Activated T-cell treated with anti-CD3 and anti-CD28 coated beads for 24 hours (primary cell): ENCODE measurements around the gene KPNA3.
"Not testable (repeated sequence)": the region's sequence is repeated elsewhere in the genome, so short reads cannot be mapped to it uniquely, and the experiment has no call there.

Experiments
- DNase-seq: peaks from one replicate; pipeline ENCODE4 v3.0.0-alpha.2; 2020; ENCODE audit warnings: low read depth

Gene KPNA3

DNA sequence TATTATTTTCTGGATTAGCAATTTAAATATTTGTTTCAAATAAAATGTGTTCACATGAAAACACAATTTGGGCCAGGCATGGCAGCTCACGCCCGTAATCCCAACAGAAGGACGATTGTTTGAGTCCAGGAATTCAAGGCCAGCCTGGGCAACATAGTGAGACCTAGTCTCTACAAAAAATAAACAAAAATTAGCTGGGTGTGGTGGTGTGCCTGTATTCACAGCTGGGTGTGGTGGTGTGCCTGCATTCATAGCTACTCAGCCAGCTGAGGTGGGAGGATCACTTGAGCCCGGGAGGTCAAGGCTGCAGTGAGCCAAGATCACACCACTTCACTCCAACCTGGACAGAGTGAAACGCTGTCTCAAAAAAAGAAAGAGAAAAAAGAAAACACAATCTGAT, 46.4 kb downstream of the KPNA3 start:
- no peak for DNase-seq

DNA sequence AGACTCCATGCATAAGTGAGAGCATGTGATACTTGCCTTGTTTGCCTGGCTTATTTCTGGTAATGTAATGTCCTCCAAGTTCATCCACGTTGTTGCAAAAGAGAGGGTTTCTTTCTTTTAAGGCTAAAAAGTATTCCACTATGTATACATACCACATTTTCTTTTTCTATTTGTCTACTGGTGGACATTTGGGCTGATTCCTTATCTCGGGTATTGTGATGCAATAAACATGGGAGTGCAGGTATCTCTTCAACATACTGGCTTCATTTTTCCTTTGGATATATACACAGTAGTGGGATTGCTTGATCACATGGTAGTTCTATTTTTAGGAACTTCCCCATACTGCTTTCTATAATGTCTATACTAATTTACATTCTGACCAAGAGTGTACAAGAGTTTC, 51.6 kb downstream of the KPNA3 start:
- DNase-seq, result no peak

DNA sequence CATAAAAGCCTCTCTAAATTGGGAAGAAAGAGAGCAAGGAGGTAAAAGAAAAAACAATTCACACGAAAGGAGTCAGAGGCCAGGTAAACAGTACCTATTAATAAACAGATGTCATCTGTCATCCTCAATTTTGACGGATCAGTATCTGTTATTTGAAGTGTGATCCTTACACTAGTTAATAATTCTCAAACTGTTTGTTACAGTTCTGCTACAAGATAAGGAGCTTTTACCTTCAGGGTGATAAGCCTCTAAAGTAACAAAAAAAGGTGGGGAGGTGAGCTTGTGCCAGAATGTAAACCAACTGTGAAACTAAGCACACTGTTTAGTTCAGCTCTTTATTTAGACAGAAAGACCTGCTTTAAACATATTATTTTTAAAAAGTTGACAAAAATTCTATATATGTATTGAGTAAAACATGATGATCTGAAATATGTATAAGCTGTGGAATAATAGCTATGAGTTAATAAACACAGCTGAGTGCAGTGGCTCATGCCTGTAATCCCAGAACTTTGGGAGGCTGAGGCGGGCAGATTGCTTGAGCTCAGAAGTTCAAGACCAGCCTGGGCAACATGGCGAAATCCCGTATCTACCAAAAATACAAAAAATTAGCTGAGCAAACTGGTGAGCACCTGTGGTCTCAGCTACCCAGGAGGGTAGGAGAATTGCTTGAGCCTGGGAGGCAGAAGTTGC, 52.8 kb downstream of the KPNA3 start:
- DNase-seq, result no peak

DNA sequence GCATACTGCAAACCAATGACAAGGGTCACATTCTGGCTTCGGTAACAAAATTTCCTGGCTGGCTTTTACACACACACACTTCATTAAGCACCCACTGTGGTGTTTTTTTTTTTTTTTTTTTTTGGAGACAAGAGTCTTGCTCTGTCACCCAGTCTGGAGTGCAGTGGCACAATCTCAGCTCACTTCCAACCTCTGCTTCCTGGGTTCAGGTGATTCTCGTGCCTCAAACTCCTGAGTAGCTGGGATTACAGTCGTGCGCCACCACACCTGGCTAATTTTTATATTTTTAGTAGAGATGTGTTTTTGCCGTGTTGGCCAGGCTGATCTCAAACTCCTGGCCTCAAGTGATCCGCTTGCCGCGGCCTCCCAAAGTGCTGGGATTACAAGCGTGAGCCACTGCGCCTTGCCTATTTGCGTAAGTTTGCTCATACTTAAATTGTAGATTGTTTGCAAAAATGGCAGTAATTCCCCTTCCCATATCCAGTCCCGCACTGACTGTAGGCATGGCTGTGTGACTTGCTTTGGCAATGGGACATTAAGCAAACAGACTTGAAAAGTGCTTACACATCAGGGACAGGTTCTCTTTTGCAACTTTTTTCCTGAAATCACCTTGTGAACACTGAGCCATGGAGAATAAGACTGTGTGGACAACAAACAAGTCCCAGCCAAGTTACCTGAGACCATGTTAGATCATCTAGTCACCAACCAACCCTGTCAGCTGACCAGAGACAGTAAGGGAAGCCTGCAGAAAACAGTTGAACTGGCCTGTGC, 59.1 kb downstream of the KPNA3 start:
- DNase-seq, result no peak

DNA sequence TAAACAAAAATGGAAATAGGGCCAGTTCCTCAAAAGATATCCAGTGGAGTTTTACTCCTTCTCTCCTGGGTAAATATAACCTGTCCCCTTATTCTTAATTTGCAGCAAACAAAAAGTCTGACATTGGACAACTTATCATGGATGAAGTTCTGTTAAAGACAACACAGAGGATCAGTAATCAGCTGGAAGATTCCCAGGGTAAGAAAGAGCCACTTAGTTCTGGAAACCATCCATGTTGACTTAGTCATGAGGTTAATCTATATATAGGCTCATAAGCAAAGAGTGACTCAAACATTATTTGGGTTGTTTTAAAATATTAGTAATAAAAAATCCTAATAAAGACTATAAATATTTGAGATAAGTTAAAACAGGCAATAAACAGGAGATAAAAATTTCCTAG, 60.7 kb downstream of the KPNA3 start:
- no peak for DNase-seq

DNA sequence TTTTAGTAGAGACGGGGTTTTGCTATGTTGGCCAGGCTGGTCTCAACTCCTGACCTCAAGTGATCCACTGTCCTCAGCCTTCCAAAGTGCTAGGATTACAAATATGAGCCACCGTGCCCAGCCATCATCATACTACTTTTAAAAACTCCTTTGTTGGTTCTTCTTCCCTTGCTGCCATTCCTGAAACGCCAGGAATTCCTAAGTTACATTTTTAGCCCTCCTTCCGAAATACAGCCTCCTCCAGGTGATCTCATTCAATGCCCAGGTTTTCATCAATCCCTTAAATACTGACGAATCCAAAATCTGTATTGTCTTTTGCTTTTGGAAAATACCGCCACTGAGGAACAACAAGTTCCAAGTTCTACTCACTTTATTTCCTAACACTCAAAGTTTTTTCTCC, 75.9 kb downstream of the KPNA3 start:
- DNase-seq, result no peak

DNA sequence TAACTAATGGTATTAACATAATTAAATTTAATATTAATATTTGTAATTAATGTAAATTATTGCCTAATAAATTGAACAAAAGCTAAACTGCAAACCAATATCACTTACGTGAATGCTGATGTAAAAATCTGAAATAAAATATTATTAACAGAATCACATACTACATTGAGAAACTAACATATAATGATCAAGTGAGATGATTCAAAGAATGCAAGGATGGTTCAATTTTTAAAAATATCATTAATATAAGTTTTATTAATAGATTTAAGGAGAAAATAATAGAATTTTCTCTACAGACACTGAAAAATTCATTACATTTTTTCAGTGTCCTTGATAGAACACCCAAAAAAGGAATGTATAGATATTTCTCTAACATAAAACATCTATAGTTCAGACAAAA, 77.7 kb downstream of the KPNA3 start:
- no peak for DNase-seq

DNA sequence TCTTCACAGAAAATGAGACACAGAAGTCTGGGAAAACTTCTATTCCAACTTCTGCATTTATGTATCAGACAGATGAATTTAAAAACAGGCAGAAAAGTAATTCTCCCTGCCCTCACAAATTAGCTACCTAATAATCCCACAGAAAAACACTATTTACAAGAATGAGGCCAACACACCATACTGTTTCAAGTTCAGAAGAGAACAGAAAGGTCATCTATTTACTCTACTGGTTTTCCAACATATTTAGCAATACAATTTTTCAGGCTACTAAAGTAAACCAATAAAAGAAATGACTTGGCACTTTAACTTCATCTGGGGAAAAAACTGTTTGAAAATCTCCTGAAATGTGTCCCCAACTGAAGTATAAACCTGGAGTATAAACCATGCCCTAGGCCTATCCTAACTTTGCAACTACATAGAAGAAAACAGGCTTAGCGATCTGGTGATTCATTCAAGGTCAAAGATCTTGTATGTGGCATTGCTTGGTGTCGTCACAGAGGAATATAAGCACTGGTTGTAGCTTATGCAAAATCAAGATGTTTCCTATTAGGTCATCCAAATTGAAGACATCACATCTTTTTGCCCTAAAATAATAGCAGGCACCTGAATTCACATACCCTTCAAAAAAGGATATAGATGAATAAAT, 81.1 kb downstream of the KPNA3 start:
- no peak for DNase-seq

DNA sequence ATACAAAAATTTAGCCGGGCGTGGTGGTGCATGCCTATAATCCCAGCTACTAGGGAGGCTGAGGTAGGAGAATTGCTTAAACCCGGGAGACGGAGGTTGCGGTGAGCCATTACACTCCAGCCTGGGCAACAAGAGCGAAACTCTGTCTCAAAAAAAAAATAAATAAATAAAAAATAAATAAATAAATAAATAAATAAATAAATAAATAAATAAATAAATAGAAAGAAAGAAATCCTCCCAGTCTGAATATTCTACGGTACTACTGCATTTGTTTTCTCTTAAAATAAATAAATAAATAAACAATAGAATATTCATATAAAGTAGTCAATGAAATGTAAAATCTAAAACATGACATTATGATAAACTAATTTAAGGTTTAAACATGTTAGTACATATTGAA, 88.2 kb downstream of the KPNA3 start:
- not testable (repeated sequence) for DNase-seq

DNA sequence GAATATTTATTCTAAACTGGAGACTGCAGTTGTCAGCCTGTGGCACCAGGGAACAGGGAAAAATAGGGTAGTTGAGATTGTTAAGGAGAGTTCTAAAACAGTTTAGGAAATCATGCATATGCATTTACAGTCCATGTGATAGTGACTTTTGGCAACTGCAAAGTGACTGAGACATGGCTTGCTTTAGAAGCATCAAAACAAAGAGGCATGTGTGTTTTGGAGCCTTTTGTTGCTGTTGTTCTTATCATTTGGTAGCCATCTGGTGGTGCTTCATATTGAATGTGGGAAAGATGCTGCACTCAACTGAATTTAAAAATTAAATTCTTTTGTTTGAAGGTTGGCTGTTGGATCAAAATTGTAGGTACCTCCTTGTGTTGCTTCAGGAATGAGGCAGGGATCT, 91.0 kb downstream of the KPNA3 start:
- no peak for DNase-seq

DNA sequence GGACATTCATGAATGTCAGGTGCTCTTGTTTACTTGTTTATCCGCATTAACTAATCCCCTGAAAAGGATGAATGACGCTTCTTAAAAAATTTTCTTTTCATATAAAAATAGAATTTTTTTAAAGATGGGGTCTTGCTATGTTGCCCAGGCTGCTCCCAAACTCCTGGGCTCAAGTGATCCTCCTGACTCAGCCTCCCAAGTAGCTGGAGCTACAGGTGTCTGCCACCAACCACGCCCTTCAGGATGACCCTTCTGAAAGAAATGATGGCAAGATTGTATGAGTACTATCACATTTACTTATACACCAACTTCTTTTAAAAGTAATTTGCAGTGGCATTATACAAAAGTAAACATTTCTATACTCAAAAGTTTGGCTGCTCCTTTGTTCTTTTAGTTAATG, 95.0 kb downstream of the KPNA3 start:
- DNase-seq, result no peak

DNA sequence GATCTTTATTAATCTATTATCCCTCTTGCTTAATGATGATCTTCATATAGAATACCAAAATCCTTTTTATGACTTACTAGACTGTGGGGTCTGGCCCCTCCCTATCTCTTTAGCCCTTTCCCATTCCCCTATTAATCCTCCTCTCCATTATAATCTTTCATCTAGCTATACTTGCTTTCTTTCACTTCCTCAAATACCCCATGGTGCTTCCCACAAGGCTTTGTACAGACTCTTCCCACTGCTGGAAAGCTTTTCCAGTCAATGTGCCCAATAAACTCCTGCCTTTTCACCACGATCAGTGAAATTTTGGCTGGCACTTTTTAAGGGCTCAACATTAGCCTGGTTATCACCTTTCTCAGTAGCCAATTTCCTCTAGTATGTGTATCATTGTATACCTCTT, 98.0 kb downstream of the KPNA3 start:
- no peak for DNase-seq

DNA sequence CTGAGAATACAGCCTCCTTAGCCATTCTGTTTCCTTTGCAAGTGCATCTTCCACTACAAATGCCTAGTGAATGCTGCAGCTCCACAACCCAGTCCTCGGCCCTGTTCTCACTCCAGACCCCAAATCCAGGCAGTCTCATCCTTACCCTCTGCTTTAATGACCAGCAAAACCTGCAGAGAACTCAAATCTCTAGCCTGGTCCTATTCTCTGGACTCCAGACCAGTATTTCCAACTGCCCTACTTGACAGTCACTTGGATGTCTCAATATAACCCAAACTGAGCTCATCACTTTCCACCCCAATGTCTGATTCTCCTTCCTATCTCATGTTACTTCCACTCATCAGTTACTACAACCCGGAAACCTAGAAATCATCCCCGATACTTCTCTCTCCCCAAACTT, 98.6 kb downstream of the KPNA3 start:
- DNase-seq, result no peak

DNA sequence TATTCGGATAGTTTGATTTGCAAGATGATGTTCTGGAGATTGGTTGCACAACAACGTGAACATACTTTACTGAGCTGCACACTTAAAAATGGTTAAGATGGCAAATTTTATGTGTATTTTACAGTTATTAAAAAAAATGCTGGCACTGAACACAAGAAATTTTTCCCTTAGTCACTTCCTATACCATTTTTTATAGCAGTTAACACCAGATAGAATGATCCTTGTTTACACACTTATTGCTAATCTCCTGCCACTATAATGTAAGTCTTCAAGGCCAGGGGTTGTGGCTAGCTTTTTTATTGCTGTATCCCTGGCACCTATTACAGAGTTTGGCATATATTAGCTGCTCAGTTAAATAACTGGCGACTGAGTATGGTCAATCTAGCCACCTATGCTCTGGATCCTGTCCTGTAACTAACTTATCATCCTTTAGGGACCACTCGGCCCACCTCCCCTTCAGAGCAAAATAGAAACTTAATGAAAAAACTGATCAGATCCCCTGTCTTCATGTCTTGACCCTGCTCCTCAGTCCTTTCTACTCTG, 99.2 kb downstream of the KPNA3 start:
- no peak for DNase-seq

DNA sequence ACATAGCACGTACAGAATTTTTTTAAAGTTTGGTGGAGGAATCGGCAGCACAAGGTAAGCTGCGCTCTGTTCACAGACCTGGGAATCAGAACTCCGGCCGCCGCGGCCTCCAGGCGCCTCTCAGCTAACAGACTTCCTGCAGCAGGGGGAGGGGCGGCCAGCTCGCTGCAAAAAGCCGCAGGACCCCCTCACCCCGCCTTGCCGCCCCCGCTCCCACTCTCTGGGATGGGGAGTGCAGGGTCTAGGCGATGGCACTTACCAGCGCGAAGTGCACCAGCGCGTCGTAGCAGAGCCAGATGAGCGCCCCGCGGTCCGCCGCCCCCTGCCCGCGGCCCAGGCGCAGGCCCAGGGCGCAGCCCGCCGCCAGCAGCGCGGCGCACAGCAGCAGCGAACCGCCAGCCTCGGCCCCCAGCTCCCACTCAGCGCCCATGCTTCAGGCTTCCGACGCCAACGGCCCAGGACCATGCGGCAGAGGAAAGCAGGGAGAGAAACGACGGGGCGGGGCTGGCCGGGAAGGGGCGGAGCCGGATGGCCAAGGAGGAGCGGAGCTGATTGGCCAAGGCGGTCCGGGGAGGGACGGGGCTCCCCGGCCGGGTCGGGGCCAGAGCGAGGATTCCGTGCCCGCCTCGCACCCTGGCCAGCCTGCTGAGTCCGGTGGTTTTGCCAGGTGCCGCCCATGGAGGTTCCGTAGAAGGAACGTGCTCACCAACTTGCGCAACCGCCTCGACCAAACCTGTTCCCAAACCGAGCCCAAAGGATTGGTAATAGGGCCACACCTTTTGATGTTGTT, 101.3 kb downstream of the KPNA3 start, which contains the start of gene EBPL:
Gene EBPL, minus strand, starts transcription at position 492 of the 790 bp plus-strand sequence. Its CDS starts 62 bp downstream, at position 430.
- DNase-seq, result peak; percentile 89

DNA sequence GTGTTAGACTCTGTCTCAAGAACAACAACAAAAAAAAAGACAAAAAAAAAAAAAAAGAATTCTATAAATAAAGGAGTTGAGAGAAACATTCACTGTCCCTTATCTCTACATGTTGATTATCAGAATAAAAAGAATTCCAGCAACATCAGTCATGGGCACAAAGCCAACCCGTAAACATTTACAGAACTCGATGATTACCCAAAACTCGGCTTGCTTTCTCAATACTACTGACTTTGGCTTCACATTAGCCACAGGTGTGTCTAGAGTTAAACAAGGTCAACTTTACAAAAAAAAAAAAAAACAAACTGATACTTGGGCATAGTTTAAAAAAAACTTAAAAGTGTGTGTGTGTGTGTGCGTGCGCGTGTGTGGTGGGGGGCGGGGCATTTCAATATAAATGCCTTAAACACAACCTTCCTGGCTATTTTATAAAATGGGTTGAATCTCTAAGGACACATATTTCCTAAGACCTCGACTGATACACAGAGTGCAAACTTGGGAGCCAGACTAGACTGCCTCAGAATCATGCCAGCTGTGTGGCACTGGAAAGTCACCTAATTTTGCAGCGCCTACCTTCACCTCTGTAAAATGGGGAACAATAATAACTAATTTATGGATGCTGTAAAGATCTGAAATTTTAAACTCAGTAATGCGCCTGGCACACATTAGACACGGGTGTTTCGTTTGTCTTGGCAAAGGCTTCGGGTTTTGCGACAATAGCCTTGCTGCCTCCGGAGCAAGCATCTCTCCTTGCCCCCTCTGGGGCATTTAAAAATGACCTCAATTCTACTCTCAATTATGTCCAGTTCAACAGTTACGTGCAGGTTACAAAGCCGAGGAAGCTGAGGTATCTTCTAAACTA, 102.1 kb downstream of the KPNA3 start:
- no peak for DNase-seq

DNA sequence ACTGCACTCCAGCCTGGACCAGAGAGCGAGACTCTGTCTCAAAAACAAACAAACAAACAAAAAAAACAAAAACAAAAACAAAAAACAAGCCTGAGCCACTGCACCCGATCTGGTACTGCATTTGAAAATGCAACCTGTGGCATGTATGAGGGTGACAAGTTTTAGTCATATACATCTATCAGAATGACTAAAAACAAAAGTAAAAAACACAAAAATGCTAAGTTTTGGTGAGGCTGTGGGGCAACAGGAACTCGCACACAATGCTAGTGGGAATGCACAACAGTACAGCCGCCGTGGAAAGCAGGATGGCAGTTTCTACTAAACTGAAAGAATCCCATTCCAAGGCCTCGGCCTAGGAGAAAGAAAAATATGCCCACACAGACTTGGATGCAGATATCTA, 109.0 kb downstream of the KPNA3 start:
- no peak for DNase-seq

DNA sequence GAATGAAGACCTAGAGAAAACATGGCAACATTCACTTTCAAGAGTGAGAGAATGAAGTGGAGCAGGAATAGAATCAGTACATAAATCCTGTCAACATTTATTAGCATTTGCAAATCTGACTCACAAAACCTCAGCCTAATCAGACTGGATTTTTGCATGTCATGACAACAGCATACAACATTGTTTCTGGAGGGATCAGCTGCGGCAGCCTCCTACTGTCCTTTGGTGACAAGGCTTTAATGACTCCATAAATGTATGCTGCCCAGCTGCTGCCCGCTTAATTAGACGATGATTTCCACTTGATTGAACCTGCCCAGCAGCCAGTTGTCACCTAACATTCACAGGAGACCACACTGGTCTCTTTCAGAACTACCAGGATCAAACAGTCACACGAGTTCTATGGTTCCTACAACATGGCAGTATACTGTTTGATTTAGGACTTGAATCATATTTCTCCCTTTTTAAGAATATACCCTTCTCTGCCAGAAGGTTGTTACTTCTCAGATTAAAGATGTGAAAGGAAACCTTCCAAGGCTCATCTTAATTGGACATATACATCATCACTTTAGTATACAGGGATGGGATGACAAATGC, 110.5 kb downstream of the KPNA3 start:
- DNase-seq, result no peak

DNA sequence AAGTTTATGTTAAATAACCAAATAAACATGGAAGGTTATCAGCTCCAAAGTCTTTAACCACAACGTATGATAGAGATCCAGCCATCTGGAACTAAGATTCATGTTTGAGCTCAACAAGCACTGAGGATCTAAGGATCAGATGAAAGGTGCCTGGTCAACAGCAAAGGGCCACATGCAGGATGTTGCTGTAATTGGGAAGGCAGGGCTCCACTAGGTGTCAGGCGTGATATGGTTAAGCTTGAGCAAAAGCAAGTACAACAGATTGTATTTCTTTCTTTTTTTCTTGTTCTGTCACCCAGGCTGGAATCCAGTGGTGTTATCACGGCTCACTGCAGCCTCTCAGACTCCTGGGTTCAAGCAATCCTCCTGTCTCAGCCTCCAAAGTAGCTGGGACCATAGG, 113.2 kb downstream of the KPNA3 start:
- no peak for DNase-seq

DNA sequence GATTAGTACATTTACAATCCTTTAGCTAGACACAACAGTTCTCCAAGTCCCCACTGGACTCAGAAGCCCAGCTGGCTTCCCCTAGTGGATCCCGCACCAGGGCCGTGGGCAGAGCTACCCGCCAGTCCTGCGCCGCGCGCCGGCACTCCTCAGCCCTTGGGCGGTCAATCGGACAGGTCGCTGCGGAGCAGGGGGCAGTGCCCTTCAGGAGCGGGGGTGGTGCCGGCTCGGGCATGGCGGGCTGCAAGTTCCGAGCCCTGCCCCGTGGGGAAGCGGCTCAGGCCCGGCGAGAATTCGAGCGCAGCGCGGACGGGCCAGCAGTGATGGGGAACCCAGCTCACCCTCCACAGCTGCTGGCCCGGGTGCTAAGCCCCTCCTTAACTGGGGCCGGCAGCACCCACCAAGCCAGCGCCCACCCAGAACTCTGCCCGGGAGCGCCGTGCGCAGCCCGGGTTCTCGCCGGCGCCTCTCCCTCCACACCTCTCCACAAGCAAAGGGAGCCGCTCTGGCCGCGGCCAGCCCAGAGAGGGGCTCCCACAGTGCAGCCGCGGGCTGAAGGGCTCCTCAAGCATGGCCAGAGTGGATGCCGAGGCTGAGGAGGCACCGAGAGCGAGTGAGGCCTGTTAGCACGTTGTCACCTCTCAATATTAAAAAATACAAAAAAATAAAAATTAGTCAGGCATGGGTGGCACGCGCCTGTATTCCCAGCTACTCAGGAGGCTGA, 114.1 kb downstream of the KPNA3 start:
- no peak for DNase-seq
